Lung (tissue), 12 donors: ENCODE results near the gene GAPDHS. TPM values are rescaled to one million over a fixed set of nuclear protein-coding genes. Genes with fewer than 3 reads are reported as not detected.

ENCODE experiments used
- ATAC-seq: fragments of 200-7000 bp; cut with Tn5 transposase; one replicate; pipeline ENCODE4 v1.9.1; 2020; ENCODE audit warnings: moderate number of reproducible peaks; ENCODE audit not compliant: insufficient read depth, low FRiP score
- DNase-seq, 3 donors: peaks; one replicate each; pipeline ENCODE4 v3.0.0-alpha.2; 2013 to 2017
- H3K27ac ChIP-seq, 2 donors: one replicate each; pipeline ENCODE4 v1.5.1; 2013; ENCODE audit warnings: mild to moderate bottlenecking in 2 of 2, moderate library complexity in 2 of 2, control low read depth in 1 of 2, inconsistent platforms in 1 of 2, low read depth in 1 of 2, low read length in 1 of 2
- H3K27me3 ChIP-seq, 3 donors: one replicate each; pipeline ENCODE4 v1.5.1; 2013; ENCODE audit warnings: low read length in 2 of 3; ENCODE audit not compliant: control insufficient read depth in 3 of 3, insufficient read depth in 3 of 3
- H3K36me3 ChIP-seq, 4 donors: one replicate each; pipeline ENCODE4 v1.5.1; 2013; ENCODE audit warnings: low read length in 4 of 4, mild to moderate bottlenecking in 1 of 4, moderate library complexity in 1 of 4; ENCODE audit not compliant: control insufficient read depth in 4 of 4, insufficient read depth in 4 of 4
- H3K4me1 ChIP-seq, 5 donors: one replicate each; pipeline ENCODE4 v1.5.1; 2013; ENCODE audit warnings: low read length in 5 of 5, mild to moderate bottlenecking in 2 of 5, moderate library complexity in 1 of 5; ENCODE audit not compliant: control insufficient read depth in 5 of 5, insufficient read depth in 5 of 5
- H3K4me3 ChIP-seq: one replicate; pipeline ENCODE4 v1.5.1; 2013; ENCODE audit warnings: mild to moderate bottlenecking, control low read depth, moderate library complexity
- H3K9ac ChIP-seq, 2 donors: one replicate each; pipeline ENCODE4 v1.5.1; 2013; ENCODE audit warnings: low read length in 2 of 2, control low read depth in 1 of 2; ENCODE audit not compliant: insufficient read depth in 1 of 2
- H3K9me3 ChIP-seq, 4 donors: one replicate each; pipeline ENCODE4 v1.5.1; 2013; ENCODE audit warnings: low read length in 3 of 4, mild to moderate bottlenecking in 1 of 4, moderate library complexity in 1 of 4; ENCODE audit not compliant: control insufficient read depth in 4 of 4, insufficient read depth in 3 of 4
- WGBS, 2 donors: extraction: QIAGEN DNeasy Blood & Tissue Kit; methylation state at CpG; one replicate each; pipeline ENCODE4 v1.1.7; 2013; 5-methylcytosine and 5-hydroxymethylcytosine counted together
- polyA plus RNA-seq, 2 donors: library from polyadenylated mRNA; stranded (reverse); fragments of 200-250 nt; gene quantifications; one replicate each; pipeline ENCODE4 v1.2.1, GENCODE V29; 2013
- total RNA-seq, 2 donors: library from RNA; depleted of rRNA in 1 of 2; stranded (reverse); fragments of >200 nt in 1 of 2; gene quantifications; one replicate each; pipeline ENCODE4 v1.2.1, GENCODE V29; 2014 to 2021
- TF ChIP-seq, protein P1 (sequence below): IDR thresholded peaks from 2 replicates; pipeline ENCODE4 v1.5.1; 2012; ENCODE audit warnings: mild to moderate bottlenecking; ENCODE audit errors: control extremely low read depth, extremely low read depth
- donor health status: control.
- donor health status: control.
- donor health status: Bipolar disorder and iron deficiency.
- donor health status: healthy.
- donor health status: DM: yes; HTN: yes; CAD: no.

The GAPDHS gene
- total and polyA plus RNA-seq, 4 donors = not detected

GRCh38 chr19:35556025-35556590 is 22.9 kb downstream of the GAPDHS start:
- no peaks in the 10 kb centered on the region for H3K36me3 ChIP-seq
- DNase-seq = no peak
- no peak for ATAC-seq
- peaks cover 0 to 10% (median 0%) of the 10 kb centered on the region in 5 donors for H3K4me1 ChIP-seq
- TF ChIP-seq, protein P1, sequence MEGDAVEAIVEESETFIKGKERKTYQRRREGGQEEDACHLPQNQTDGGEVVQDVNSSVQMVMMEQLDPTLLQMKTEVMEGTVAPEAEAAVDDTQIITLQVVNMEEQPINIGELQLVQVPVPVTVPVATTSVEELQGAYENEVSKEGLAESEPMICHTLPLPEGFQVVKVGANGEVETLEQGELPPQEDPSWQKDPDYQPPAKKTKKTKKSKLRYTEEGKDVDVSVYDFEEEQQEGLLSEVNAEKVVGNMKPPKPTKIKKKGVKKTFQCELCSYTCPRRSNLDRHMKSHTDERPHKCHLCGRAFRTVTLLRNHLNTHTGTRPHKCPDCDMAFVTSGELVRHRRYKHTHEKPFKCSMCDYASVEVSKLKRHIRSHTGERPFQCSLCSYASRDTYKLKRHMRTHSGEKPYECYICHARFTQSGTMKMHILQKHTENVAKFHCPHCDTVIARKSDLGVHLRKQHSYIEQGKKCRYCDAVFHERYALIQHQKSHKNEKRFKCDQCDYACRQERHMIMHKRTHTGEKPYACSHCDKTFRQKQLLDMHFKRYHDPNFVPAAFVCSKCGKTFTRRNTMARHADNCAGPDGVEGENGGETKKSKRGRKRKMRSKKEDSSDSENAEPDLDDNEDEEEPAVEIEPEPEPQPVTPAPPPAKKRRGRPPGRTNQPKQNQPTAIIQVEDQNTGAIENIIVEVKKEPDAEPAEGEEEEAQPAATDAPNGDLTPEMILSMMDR = no peak
- no peak overlapping the region for H3K9ac ChIP-seq
- peaks cover 10 to 32% (median 11%) of the 10 kb centered on the region in 3 donors for H3K27me3 ChIP-seq
- 85 to 92% methylated on average over 9 of the region's 9 CpGs for WGBS, 2 donors
- no peak overlapping the region for H3K27ac ChIP-seq
- H3K9me3 ChIP-seq = no peaks in the 10 kb centered on the region
- no peak overlapping the region for H3K4me3 ChIP-seq

- no peak overlapping the region for H3K4me3 ChIP-seq
- H3K27me3 ChIP-seq = peaks cover 11 to 32% (median 12%) of the 10 kb centered on the region in 3 donors
- no peak overlapping the region for H3K9ac ChIP-seq
- TF ChIP-seq, protein P1 = no peak
- no peak for DNase-seq
- 80 to 84% methylated on average over 16 of the region's 16 CpGs for WGBS, 2 donors
- no peaks in the 10 kb centered on the region for H3K36me3 ChIP-seq
- ATAC-seq = no peak
- H3K4me1 ChIP-seq = peaks cover 0 to 10% (median 0%) of the 10 kb centered on the region in 5 donors
- H3K27ac ChIP-seq = no peak overlapping the region
- H3K9me3 ChIP-seq = no peaks in the 10 kb centered on the region
Observed at GRCh38 chr19:35556846-35557538, 23.7 kb downstream of the GAPDHS start.

- H3K9ac ChIP-seq = no peak overlapping the region
- no peaks in the 10 kb centered on the region for H3K36me3 ChIP-seq
- ATAC-seq = peak; percentile 45
- peaks cover 0 to 10% (median 0%) of the 10 kb centered on the region in 5 donors for H3K4me1 ChIP-seq
- peak; percentile 42 to 75 (median 47) for DNase-seq
- H3K27ac ChIP-seq = no peak overlapping the region
- peaks cover 11 to 32% (median 12%) of the 10 kb centered on the region in 3 donors for H3K27me3 ChIP-seq
- no peaks in the 10 kb centered on the region for H3K9me3 ChIP-seq
- H3K4me3 ChIP-seq = no peak overlapping the region
- TF ChIP-seq, protein P1 = no peak
- WGBS, 2 donors = 2 to 5% methylated on average over 57 to 60 of the region's 60 CpGs
Observed at GRCh38 chr19:35557539-35558399, 24.5 kb downstream of the GAPDHS start.
